Common myeloid progenitor, CD34-positive (primary cell): ENCODE data around the gene GPRC5B.

Experiments used
- CTCF ChIA-PET: fragments of 350-600 bp; sonication (Branson Sonifier 250); formaldehyde crosslinking; loops from one replicate; lab custom pipeline; 2021; ENCODE audit warnings: antibody characterized with exemption; lab: Charles Lee
- POLR2A ChIA-PET: fragments of 350-600 bp; sonication (Branson Sonifier 250); formaldehyde crosslinking; loops from one replicate; lab custom pipeline; 2021; ENCODE audit warnings: antibody characterized with exemption; lab: Charles Lee
- DNase-seq, 3 donors: peaks; one replicate each; pipeline versions ENCODE4 v3.0.0 to v3.0.0-alpha.2; 2013
- H3K27ac ChIP-seq, 2 experiments: 1 replicate in 1 of 2; 2 replicates in 1 of 2; pipeline ENCODE4 v1.7.0; 2013; ENCODE audit warnings: inconsistent platforms in 2 of 2, low read length in 2 of 2, mild to moderate bottlenecking in 2 of 2, low read depth in 1 of 2, moderate library complexity in 1 of 2; ENCODE audit not compliant: severe bottlenecking in 2 of 2, insufficient read depth in 1 of 2, poor library complexity in 1 of 2
- H3K27me3 ChIP-seq, 5 experiments: replicated peaks in 2 of 5; 1 replicate in 3 of 5; 2 replicates in 2 of 5; pipeline versions ENCODE4 v1.6.1 to v1.7.0; 2013; ENCODE audit warnings: low read length in 4 of 5, mild to moderate bottlenecking in 2 of 5, moderate library complexity in 2 of 5, inconsistent platforms in 1 of 5; ENCODE audit not compliant: insufficient read depth in 5 of 5, control insufficient read depth in 4 of 5
- H3K36me3 ChIP-seq, 4 experiments: 1 replicate in 2 of 4; 2 replicates in 2 of 4; pipeline versions ENCODE4 v1.6.1 to v1.7.0; 2013; ENCODE audit warnings: low read length in 3 of 4, control low read depth in 1 of 4, mild to moderate bottlenecking in 1 of 4; ENCODE audit not compliant: control insufficient read depth in 4 of 4, insufficient read depth in 4 of 4
- H3K4me1 ChIP-seq, 4 experiments: 1 replicate in 3 of 4; 2 replicates in 1 of 4; pipeline versions ENCODE4 v1.6.1 to v1.7.1; 2013; ENCODE audit warnings: low read length in 3 of 4, mild to moderate bottlenecking in 3 of 4, control low read depth in 1 of 4, inconsistent platforms in 1 of 4, moderate library complexity in 1 of 4; ENCODE audit not compliant: control insufficient read depth in 4 of 4, insufficient read depth in 4 of 4; ENCODE audit errors: control extremely low read depth in 1 of 4
- H3K4me3 ChIP-seq, 7 experiments: 1 replicate in 4 of 7; 2 replicates in 3 of 7; pipeline versions ENCODE4 v1.5.1 to v1.7.0; 2013; ENCODE audit warnings: mild to moderate bottlenecking in 7 of 7, low read length in 6 of 7, moderate library complexity in 6 of 7, inconsistent platforms in 2 of 7, low read depth in 2 of 7, control low read depth in 1 of 7; ENCODE audit not compliant: insufficient read depth in 4 of 7, control insufficient read depth in 1 of 7; ENCODE audit errors: extremely low read depth in 1 of 7
- H3K9me3 ChIP-seq, 5 experiments: 1 replicate in 4 of 5; 2 replicates in 1 of 5; pipeline versions ENCODE4 v1.6.1 to v1.7.1; 2013; ENCODE audit warnings: low read length in 4 of 5, mild to moderate bottlenecking in 2 of 5, inconsistent platforms in 1 of 5, low read depth in 1 of 5, moderate library complexity in 1 of 5; ENCODE audit not compliant: control insufficient read depth in 4 of 5, insufficient read depth in 2 of 5; ENCODE audit errors: control extremely low read depth in 1 of 5
- WGBS: methylation state at CpG from one replicate; pipeline ENCODE4 v1.1.5; 2013; ENCODE audit not compliant: insufficient coverage; 5-methylcytosine and 5-hydroxymethylcytosine counted together

Gene GPRC5B

GRCh38 chr16:19898924-19899604 lies 14.4 kb upstream of the GPRC5B start:
- ChIA-PET CTCF (interaction anchor here (0.6 to 1.9 kb wide), 9 partner anchors 9 to 487 kb away, joined by 3 to 15 read pairs (median 3); no protein-coding TSS in a partner anchor), POLR2A (interaction anchor here (0.7 to 0.8 kb wide), 2 partner anchors 10 to 14 kb away, joined by 3 to 4 read pairs; no protein-coding TSS in a partner anchor)
- H3K9me3 ChIP-seq = no peaks in the 10 kb centered on the region
- peaks cover 0 to 6% (median 2%) of the 10 kb centered on the region in 5 experiments for H3K27me3 ChIP-seq
- WGBS = 36% methylated on average over 7 of the region's 13 CpGs
- DNase-seq = peak; percentile 28 to 54 (median 39)
- no peaks in the 10 kb centered on the region for H3K36me3 ChIP-seq
- no peak overlapping the region for H3K27ac ChIP-seq
- peaks cover 0 to 2% (median 0%) of the 10 kb centered on the region in 4 experiments for H3K4me1 ChIP-seq
- H3K4me3 ChIP-seq = no peak overlapping the region

GRCh38 chr16:19898166-19898565 lies 13.5 kb upstream of the GPRC5B start:
- Histone ChIP-seq H3K36me3 (no peaks in the 10 kb centered on the region), H3K4me3 (no peak overlapping the region), H3K9me3 (no peaks in the 10 kb centered on the region), H3K27me3 (peaks cover 0 to 6% (median 2%) of the 10 kb centered on the region in 5 experiments), H3K4me1 (peaks cover 0 to 2% (median 0%) of the 10 kb centered on the region in 4 experiments), H3K27ac (no peak overlapping the region)
- WGBS = 79% methylated on average over 5 of the region's 5 CpGs
- CTCF ChIA-PET = interaction anchor here (0.6 to 1.9 kb wide), 6 partner anchors 10 to 488 kb away, joined by 3 to 15 read pairs (median 3); no protein-coding TSS in a partner anchor
- POLR2A ChIA-PET = interaction anchor here (0.6 to 0.7 kb wide), 2 partner anchors 13 to 427 kb away, joined by 3 to 4 read pairs; no protein-coding TSS in a partner anchor
- DNase-seq = no peak

DNA sequence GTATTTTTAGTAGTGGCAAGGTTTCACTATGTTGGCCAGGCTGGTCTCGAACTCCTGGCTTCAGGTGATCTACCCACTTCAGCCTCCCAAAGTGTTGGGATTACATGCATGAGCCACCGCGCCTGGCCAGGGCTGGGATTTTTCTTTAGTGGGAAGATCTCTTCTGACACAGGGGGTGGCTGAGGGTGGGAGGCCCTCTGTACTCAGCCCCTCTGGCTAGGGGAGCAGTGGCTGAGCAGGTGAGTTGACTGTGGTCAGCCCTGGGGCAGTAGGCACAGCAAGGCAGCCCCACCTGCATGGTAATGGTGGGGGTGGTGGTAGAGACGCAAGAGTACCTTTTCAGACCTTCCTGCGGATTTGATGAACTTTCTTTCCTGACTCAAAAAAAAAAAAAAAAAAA lies 12.3 kb upstream of the GPRC5B start:
- CTCF ChIA-PET = no interaction called here
- peaks cover 0 to 2% (median 0%) of the 10 kb centered on the region in 4 experiments for H3K4me1 ChIP-seq

GRCh38 chr16:19894586-19894985 lies 9.9 kb upstream of the GPRC5B start:
- DNase-seq = no peak
- no peaks in the 10 kb centered on the region for H3K36me3 ChIP-seq
- no peak overlapping the region for H3K4me3 ChIP-seq
- 96% methylated on average over 6 of the region's 7 CpGs for WGBS
- CTCF ChIA-PET = no interaction called here
- peaks cover 0 to 2% (median 0%) of the 10 kb centered on the region in 4 experiments for H3K4me1 ChIP-seq
- H3K27me3 ChIP-seq = peaks cover 0 to 6% (median 2%) of the 10 kb centered on the region in 5 experiments
- H3K9me3 ChIP-seq = peaks cover 0 to 3% (median 1%) of the 10 kb centered on the region in 5 experiments
- POLR2A ChIA-PET = no interaction called here
- no peak overlapping the region for H3K27ac ChIP-seq

More for the DNA sequence above, 12.3 kb upstream of the GPRC5B start:
- DNase-seq = no peak
- Histone ChIP-seq H3K27me3 (peaks cover 0 to 6% (median 2%) of the 10 kb centered on the region in 5 experiments), H3K27ac (no peak overlapping the region), H3K36me3 (no peaks in the 10 kb centered on the region), H3K4me3 (no peak overlapping the region), H3K9me3 (no peaks in the 10 kb centered on the region)
- 100% methylated on average over 1 of the region's 5 CpGs for WGBS
- POLR2A ChIA-PET = no interaction called here

DNA sequence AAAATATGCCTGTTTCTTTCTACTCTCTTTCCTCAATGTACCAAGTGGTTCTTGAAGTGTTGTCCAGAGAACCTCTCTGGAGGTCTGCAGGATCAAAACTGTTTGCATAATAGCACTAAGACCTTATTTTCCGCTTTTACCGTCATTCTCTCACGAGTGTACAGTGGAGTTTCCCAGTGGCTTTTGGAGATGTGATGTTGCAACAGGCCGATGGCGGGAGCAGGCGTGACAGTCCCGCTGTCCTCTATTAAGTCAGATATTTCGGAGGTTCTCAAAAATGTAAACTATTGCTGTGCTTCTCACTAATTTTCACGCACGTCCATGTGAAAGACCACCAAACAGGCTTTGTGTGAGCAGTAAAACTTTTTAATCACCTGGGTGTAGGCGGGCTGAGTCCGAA lies 8.3 kb upstream of the GPRC5B start:
- DNase-seq = no peak
- CTCF ChIA-PET = interaction anchor here (1.2 kb wide), 1 partner anchor 14 kb away, joined by 3 read pairs; no protein-coding TSS in a partner anchor
- WGBS = 97% methylated on average over 12 of the region's 12 CpGs
- Histone ChIP-seq H3K36me3 (no peaks in the 10 kb centered on the region), H3K27ac (no peak overlapping the region), H3K9me3 (peaks cover 0 to 3% (median 1%) of the 10 kb centered on the region in 5 experiments), H3K4me3 (no peak overlapping the region), H3K4me1 (no peaks in the 10 kb centered on the region), H3K27me3 (peaks cover 0 to 2% (median 0%) of the 10 kb centered on the region in 5 experiments)
- POLR2A ChIA-PET = no interaction called here

DNA sequence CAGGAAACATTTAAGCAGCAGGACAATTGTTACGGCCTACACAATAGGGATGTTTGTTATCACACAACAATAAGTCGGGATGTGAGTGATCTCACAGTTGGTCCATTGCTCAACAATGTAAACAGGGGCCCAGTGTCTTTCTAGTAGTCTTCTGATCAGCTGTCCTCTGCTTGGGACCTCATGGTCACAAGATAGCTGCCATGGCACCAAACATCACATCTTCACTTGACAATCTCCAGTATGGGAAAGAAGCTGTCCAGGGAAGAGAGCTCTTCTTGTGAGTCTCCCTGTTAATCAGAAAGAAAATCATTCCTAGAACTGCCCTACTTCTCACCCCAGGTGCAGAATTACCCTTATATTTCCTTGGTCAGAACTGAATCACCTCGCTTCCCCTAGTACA lies 6.3 kb upstream of the GPRC5B start:
- Histone ChIP-seq H3K27me3 (peaks cover 0 to 3% (median 2%) of the 10 kb centered on the region in 5 experiments), H3K4me1 (peaks cover 0 to 6% (median 2%) of the 10 kb centered on the region in 4 experiments), H3K27ac (no peak overlapping the region), H3K4me3 (no peak overlapping the region), H3K9me3 (peaks cover 0 to 3% (median 1%) of the 10 kb centered on the region in 5 experiments), H3K36me3 (no peaks in the 10 kb centered on the region)
- 100% methylated on average over 2 of the region's 3 CpGs for WGBS
- ChIA-PET CTCF (interaction anchor here (0.5 to 1.3 kb wide), 4 partner anchors 290 to 335 kb away, joined by 3 to 4 read pairs (median 4); partner anchors contain the start of gene VPS35L), POLR2A (no interaction called here)
- no peak for DNase-seq

- no peak overlapping the region for H3K4me3 ChIP-seq
- peaks cover 0 to 22% (median 9%) of the 10 kb centered on the region in 5 experiments for H3K27me3 ChIP-seq
- WGBS = 96% methylated on average over 2 of the region's 3 CpGs
- POLR2A ChIA-PET = no interaction called here
- CTCF ChIA-PET = interaction anchor here (0.8 to 4.4 kb wide), 3 partner anchors 209 to 330 kb away, joined by 3 to 50 read pairs (median 3); no protein-coding TSS in a partner anchor
- peaks cover 0 to 3% (median 1%) of the 10 kb centered on the region in 5 experiments for H3K9me3 ChIP-seq
- no peak overlapping the region for H3K27ac ChIP-seq
- DNase-seq = no peak
- peaks cover 0 to 24% (median 20%) of the 10 kb centered on the region in 4 experiments for H3K4me1 ChIP-seq
- no peaks in the 10 kb centered on the region for H3K36me3 ChIP-seq
Observed at GRCh38 chr16:19888834-19889233, 4.2 kb upstream of the GPRC5B start.
